Activated B cell treated with CpG ODN at 0.5 μM for 24 hours (primary cell): ENCODE results near the gene PPP2R1A. TPM values are rescaled to one million over a fixed set of nuclear protein-coding genes. Genes with fewer than 3 reads are reported as not detected.
"Not testable (repeated sequence)": the region's sequence is repeated elsewhere in the genome, so short reads cannot be mapped to it uniquely, and the experiment has no call there.

Experiments used
- ATAC-seq: fragments of 200-7000 bp; cut with Tn5 transposase; one replicate; pipeline ENCODE4 v1.10.0; 2021; ENCODE audit warnings: low read depth, mild to moderate bottlenecking, moderate library complexity
- CTCF ChIA-PET: fragments of 350-600 bp; sonication (Branson Sonifier 250); formaldehyde crosslinking; loops from one replicate; lab custom pipeline; 2021; ENCODE audit warnings: antibody characterized with exemption; lab: Charles Lee
- POLR2A ChIA-PET: fragments of 350-600 bp; sonication (Branson Sonifier 250); formaldehyde crosslinking; loops from one replicate; lab custom pipeline; 2021; ENCODE audit warnings: antibody characterized with exemption; lab: Charles Lee
- DNase-seq: peaks from one replicate; pipeline ENCODE4 v3.0.0; 2022
- H3K27ac Mint-ChIP-seq: one replicate; pipeline ENCODE4 v1.8.0; 2020; ENCODE audit warnings: mixed read lengths
- H3K27me3 Mint-ChIP-seq: one replicate; pipeline ENCODE4 v1.8.0; 2021; ENCODE audit warnings: mixed read lengths
- H3K36me3 Mint-ChIP-seq: one replicate; pipeline ENCODE4 v1.8.0; 2021; ENCODE audit warnings: low read depth, mixed read lengths
- H3K4me1 Mint-ChIP-seq: one replicate; pipeline ENCODE4 v1.8.0; 2021; ENCODE audit warnings: mixed read lengths
- H3K4me3 Mint-ChIP-seq: one replicate; pipeline ENCODE4 v1.8.0; 2020; ENCODE audit warnings: mild to moderate bottlenecking, mixed read lengths
- H3K9me3 Mint-ChIP-seq: one replicate; pipeline ENCODE4 v1.8.0; 2020; ENCODE audit warnings: mixed read lengths
- intact Hi-C: fragments of 100-400 bp; cut with micrococcal nuclease; formaldehyde crosslinking; loops from one replicate; pipeline ENCODE4 v1.15.1; 2024
- total RNA-seq: library from RNA; stranded (reverse); gene quantifications from 2 replicates; pipeline ENCODE4 v1.2.3, GENCODE V29; 2022
- TF ChIP-seq, protein P1 (sequence below): fragments of 200-600 bp; IDR thresholded peaks from one replicate; pipeline ENCODE4 v1.8.0; 2022; ENCODE audit warnings: antibody characterized with exemption, mild to moderate bottlenecking

Gene PPP2R1A
- total RNA-seq, 1 donor from 2014 or later: 245 TPM

DNA sequence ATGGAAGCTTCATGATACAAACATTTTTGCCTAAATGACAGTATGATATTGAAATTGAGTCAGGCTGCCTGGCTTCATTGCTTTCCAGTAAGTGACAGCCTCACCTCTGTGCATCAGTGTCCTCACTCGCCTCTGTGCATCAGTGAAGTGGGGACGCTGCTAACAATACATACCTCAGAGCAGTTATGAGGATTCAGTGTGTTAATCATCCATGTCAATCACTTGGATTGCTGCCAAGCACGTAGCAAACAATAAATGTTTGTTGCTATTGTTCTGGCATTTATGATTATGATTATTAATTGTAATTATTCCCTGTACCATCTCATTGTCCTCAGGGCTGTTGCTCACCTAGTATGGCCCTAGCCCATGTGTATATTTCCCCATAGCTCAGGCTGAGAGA, 8.8 kb downstream of the PPP2R1A start:
- H3K36me3 Mint-ChIP-seq: peaks cover 89% of the 10 kb centered on the region
- intact Hi-C loops: no loop called here
- TF ChIP-seq, protein P1, sequence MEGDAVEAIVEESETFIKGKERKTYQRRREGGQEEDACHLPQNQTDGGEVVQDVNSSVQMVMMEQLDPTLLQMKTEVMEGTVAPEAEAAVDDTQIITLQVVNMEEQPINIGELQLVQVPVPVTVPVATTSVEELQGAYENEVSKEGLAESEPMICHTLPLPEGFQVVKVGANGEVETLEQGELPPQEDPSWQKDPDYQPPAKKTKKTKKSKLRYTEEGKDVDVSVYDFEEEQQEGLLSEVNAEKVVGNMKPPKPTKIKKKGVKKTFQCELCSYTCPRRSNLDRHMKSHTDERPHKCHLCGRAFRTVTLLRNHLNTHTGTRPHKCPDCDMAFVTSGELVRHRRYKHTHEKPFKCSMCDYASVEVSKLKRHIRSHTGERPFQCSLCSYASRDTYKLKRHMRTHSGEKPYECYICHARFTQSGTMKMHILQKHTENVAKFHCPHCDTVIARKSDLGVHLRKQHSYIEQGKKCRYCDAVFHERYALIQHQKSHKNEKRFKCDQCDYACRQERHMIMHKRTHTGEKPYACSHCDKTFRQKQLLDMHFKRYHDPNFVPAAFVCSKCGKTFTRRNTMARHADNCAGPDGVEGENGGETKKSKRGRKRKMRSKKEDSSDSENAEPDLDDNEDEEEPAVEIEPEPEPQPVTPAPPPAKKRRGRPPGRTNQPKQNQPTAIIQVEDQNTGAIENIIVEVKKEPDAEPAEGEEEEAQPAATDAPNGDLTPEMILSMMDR: no peak
- peaks cover 44% of the 10 kb centered on the region for H3K4me1 Mint-ChIP-seq
- no peak overlapping the region for H3K4me3 Mint-ChIP-seq
- DNase-seq (no peak), ATAC-seq (no peak)
- H3K27me3 Mint-ChIP-seq: no peaks in the 10 kb centered on the region
- no peak overlapping the region for H3K27ac Mint-ChIP-seq
- ChIA-PET POLR2A (no interaction called here), CTCF (no interaction called here)
- H3K9me3 Mint-ChIP-seq: no peaks in the 10 kb centered on the region

DNA sequence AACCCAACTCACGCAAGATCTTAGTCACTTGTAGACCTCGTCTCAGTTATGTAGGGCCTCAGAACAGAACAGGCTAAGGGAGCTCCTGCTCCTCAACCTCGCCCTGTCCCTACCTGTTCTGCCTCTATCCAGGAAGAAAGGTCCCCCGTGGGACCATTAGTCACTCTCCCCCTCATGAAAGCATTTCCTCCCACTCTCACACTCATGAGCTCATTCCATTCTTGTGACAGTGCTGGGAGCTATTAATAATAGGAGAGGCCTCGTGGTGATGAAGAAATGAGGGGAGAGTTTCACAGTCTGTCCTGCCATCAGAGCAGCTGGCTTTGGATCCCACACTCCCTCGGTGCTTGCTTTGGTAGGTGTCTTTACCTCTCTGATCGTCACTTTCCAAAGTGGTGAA, 10.2 kb downstream of the PPP2R1A start:
- H3K4me1 Mint-ChIP-seq: peaks cover 36% of the 10 kb centered on the region
- ATAC-seq (peak; percentile 34), DNase-seq (no peak)
- H3K27ac Mint-ChIP-seq: no peak overlapping the region
- TF ChIP-seq, protein P1: no peak
- intact Hi-C loops: no loop called here
- no peaks in the 10 kb centered on the region for H3K9me3 Mint-ChIP-seq
- H3K27me3 Mint-ChIP-seq: no peaks in the 10 kb centered on the region
- no peak overlapping the region for H3K4me3 Mint-ChIP-seq
- ChIA-PET CTCF (interaction anchor here (0.6 kb wide), 1 partner anchor 982 kb away, joined by 3 read pairs; no protein-coding TSS in a partner anchor), POLR2A (interaction anchor here (1.3 kb wide), 1 partner anchor 11 kb away, joined by 4 read pairs; the partner anchor contains the start of gene PPP2R1A)
- H3K36me3 Mint-ChIP-seq: peaks cover 91% of the 10 kb centered on the region

DNA sequence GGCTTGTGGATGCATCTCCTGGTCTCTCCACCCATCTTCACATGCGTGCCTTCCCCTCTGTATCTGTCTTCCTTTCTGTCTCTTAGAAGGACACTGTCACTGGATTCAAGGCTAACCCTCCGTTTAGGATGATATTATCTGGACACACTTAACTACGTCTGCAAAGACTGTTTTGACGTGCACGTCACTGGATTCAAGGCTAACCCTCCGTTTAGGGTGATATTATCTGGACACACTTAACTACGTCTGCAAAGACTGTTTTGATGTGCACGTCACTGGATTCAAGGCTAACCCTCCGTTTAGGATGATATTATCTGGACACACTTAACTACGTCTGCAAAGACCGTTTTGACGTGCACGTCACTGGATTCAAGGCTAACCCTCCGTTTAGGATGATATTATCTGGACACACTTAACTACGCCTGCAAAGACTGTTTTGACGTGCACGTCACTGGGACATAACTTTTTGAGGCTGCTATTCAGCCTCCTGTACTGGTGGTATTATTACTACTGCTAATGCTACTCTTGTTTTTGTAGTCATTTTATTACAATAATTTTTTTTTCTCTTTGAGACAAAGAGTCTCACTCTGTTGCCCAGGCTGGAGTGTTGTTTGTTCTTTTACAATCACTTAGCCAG, 11.0 kb downstream of the PPP2R1A start:
- H3K27me3 Mint-ChIP-seq, ATAC-seq, CTCF ChIA-PET, H3K9me3 Mint-ChIP-seq, H3K4me3 Mint-ChIP-seq, intact Hi-C loops, DNase-seq, H3K27ac Mint-ChIP-seq: not testable (repeated sequence)
- POLR2A ChIA-PET: interaction anchor here (1.3 kb wide), 1 partner anchor 11 kb away, joined by 4 read pairs; the partner anchor contains the start of gene PPP2R1A
- Mint-ChIP-seq H3K36me3 (peaks cover 91% of the 10 kb centered on the region), H3K4me1 (peaks cover 31% of the 10 kb centered on the region)

DNA sequence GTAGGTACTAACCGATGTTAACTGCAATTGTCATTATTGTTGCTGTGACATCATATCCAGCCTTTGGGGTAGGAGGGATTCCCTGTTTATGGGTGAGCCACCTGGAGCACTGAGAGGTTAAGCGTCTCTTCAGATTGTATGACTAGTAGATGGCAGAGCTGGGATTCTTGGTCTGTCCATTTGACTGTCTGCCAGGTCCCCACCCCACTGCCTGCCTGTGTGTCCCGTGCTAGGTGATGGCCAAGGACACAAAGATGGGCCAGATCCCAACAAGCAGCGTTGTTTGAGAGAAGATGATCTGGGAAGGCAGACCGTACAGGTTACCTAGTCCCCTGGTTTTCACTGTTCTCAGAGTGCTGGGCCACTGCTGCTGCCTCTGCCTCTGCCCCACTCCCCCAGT, 16.6 kb downstream of the PPP2R1A start:
- TF ChIP-seq, protein P1: no peak
- no peak overlapping the region for H3K4me3 Mint-ChIP-seq
- intact Hi-C loops: no loop called here
- ChIA-PET CTCF (no interaction called here), POLR2A (no interaction called here)
- H3K27ac Mint-ChIP-seq: no peak overlapping the region
- H3K4me1 Mint-ChIP-seq: peaks cover 10% of the 10 kb centered on the region
- peaks cover 93% of the 10 kb centered on the region for H3K36me3 Mint-ChIP-seq
- no peaks in the 10 kb centered on the region for H3K9me3 Mint-ChIP-seq
- DNase-seq: no peak
- ATAC-seq: no peak
- no peaks in the 10 kb centered on the region for H3K27me3 Mint-ChIP-seq

DNA sequence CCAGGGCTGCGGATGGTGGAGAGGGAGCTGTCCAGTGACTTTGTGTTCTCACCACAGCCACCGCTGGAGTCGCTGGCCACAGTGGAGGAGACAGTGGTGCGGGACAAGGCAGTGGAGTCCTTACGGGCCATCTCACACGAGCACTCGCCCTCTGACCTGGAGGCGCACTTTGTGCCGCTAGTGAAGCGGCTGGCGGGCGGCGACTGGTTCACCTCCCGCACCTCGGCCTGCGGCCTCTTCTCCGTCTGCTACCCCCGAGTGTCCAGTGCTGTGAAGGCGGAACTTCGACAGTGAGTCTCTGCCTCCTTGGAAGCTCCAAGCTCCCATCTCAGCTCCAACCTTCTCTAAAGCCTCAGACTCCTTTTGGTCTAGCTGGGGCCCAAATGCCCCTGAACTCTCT, 21.4 kb downstream of the PPP2R1A start:
- intact Hi-C loops: no loop called here
- no peaks in the 10 kb centered on the region for H3K27me3 Mint-ChIP-seq
- ATAC-seq (no peak), DNase-seq (no peak)
- no peaks in the 10 kb centered on the region for H3K4me1 Mint-ChIP-seq
- no peak overlapping the region for H3K27ac Mint-ChIP-seq
- H3K4me3 Mint-ChIP-seq: no peak overlapping the region
- POLR2A ChIA-PET: no interaction called here
- no peaks in the 10 kb centered on the region for H3K9me3 Mint-ChIP-seq
- CTCF ChIA-PET: no interaction called here
- TF ChIP-seq, protein P1: no peak
- H3K36me3 Mint-ChIP-seq: peaks cover 92% of the 10 kb centered on the region
